Stomach (tissue), 9 donors: ENCODE results near the gene SMARCA4. TPM values are rescaled to one million over a fixed set of nuclear protein-coding genes. Genes with fewer than 3 reads are reported as not detected.
A peak's percentile ranks its signal among the peaks of the same experiment; 100 is the strongest.

ENCODE experiments used
- DNase-seq, 2 donors: peaks; one replicate each; pipeline versions ENCODE4 v3.0.0 to v3.0.0-alpha.2; 2013 to 2019
- H3K27ac ChIP-seq, 5 donors: fragments of 200-600 bp in 4 of 5; sonication (generic) in 4 of 5; one replicate each; pipeline ENCODE4 v1.5.1; 2013 to 2019; ENCODE audit warnings: mild to moderate bottlenecking in 1 of 5, moderate library complexity in 1 of 5
- H3K27me3 ChIP-seq, 3 donors: fragments of 200-600 bp; sonication (generic); one replicate each; pipeline ENCODE4 v1.5.1; 2017 to 2019; ENCODE audit warnings: mixed run types in 1 of 3
- H3K36me3 ChIP-seq, 4 donors: fragments of 200-600 bp; sonication (generic); 1 replicate in 3 of 4; 2 replicates in 1 of 4; pipeline ENCODE4 v1.5.1; 2016 to 2019
- H3K4me1 ChIP-seq, 4 donors: fragments of 200-600 bp; sonication (generic); one replicate each; pipeline ENCODE4 v1.5.1; 2016 to 2019
- H3K4me3 ChIP-seq, 4 donors: fragments of 200-600 bp; sonication (generic) in 3 of 4; one replicate each; pipeline ENCODE4 v1.5.1; 2016 to 2019; ENCODE audit warnings: mild to moderate bottlenecking in 1 of 4
- H3K9me3 ChIP-seq, 4 donors: fragments of 200-600 bp; sonication (generic); one replicate each; pipeline ENCODE4 v1.5.1; 2016 to 2019
- EP300 ChIP-seq: sonication (generic); formaldehyde crosslinking; IDR thresholded peaks from one replicate; pipeline ENCODE4 v1.6.1; 2017; ENCODE audit warnings: antibody characterized with exemption
- POLR2A ChIP-seq, 4 donors: fragments of 450-650 bp; IDR thresholded peaks; one replicate each; pipeline ENCODE4 v1.6.1; 2016; ENCODE audit warnings: antibody characterized with exemption in 4 of 4, control low read depth in 2 of 4, mild to moderate bottlenecking in 1 of 4, moderate library complexity in 1 of 4
- POLR2AphosphoS5 ChIP-seq, 3 donors: sonication (generic); formaldehyde crosslinking; IDR thresholded peaks; one replicate each; pipeline ENCODE4 v1.6.1; 2016; ENCODE audit warnings: antibody characterized with exemption in 3 of 3
- WGBS, 5 donors: extraction: QIAGEN DNeasy Blood & Tissue Kit in 3 of 5; methylation state at CpG; one replicate each; pipeline versions ENCODE4 v1.1.5 to v1.1.7; 2013 to 2018; 5-methylcytosine and 5-hydroxymethylcytosine counted together
- intact Hi-C: fragments of 100-400 bp; cut with DNase I; formaldehyde crosslinking; loops from one replicate; pipeline ENCODE4 v1.15.1; 2023; ENCODE audit warnings: low total_unique reads
- polyA plus RNA-seq, 3 donors: library from polyadenylated mRNA; stranded (reverse); fragments of 200-250 nt; gene quantifications; one replicate each; pipeline ENCODE4 v1.2.3, GENCODE V29; 2013
- total RNA-seq, 5 donors: library from RNA; depleted of rRNA; stranded (reverse); fragments of >200 nt; gene quantifications; one replicate each; pipeline versions ENCODE4 v1.1.0 to v1.2.3, GENCODE V29; 2014 to 2016
- TF ChIP-seq, protein P1 (sequence below), 7 experiments: fragments of 450-650 bp in 4 of 7; fragments of 200-600 bp in 3 of 7; sonication (generic) in 3 of 7; IDR thresholded peaks; one replicate each; pipeline ENCODE4 v1.5.1; 2016 to 2019; ENCODE audit warnings: antibody characterized with exemption in 7 of 7, control low read depth in 2 of 7, mild to moderate bottlenecking in 1 of 7
- donor health status: healthy with polysubstance abuse.
- donor health status: Bipolar disorder and iron deficiency.
- donor health status: healthy.

Gene SMARCA4
- total and polyA plus RNA-seq, 8 donors: 28.6 to 158 (median 60.9) TPM

DNA sequence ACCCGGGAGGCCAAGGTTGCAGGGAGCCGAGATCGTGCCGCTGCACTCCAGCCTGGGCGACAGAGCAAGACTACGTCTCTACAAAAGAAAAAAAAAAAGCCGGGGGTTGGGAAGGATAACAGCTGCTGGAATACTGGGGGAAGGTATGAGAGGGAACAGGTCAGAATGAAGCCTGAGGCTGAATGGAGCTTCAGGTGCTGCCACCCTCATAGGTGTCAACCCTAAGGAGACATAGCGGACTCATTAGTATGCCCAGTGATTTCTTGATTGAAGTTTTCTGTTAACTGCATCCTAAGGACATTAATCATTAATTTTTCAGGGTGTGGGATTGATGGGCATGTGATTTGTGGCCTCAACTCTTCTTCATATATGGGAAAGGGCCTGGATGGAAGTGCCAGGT is 6.0 kb downstream of the SMARCA4 start:
- no peaks in the 10 kb centered on the region for H3K9me3 ChIP-seq
- no peaks in the 10 kb centered on the region for H3K27me3 ChIP-seq
- H3K4me1 ChIP-seq: peaks cover 11 to 73% (median 33%) of the 10 kb centered on the region in 4 donors
- intact Hi-C loops: no loop called here
- H3K4me3 ChIP-seq: no peak overlapping the region
- no peak overlapping the region for H3K27ac ChIP-seq
- no peak for DNase-seq
- no peaks in the 10 kb centered on the region for H3K36me3 ChIP-seq
- 79 to 92% (median 88%) methylated on average over 7 to 8 of the region's 8 CpGs for WGBS, 5 donors
- TF ChIP-seq, protein P1, sequence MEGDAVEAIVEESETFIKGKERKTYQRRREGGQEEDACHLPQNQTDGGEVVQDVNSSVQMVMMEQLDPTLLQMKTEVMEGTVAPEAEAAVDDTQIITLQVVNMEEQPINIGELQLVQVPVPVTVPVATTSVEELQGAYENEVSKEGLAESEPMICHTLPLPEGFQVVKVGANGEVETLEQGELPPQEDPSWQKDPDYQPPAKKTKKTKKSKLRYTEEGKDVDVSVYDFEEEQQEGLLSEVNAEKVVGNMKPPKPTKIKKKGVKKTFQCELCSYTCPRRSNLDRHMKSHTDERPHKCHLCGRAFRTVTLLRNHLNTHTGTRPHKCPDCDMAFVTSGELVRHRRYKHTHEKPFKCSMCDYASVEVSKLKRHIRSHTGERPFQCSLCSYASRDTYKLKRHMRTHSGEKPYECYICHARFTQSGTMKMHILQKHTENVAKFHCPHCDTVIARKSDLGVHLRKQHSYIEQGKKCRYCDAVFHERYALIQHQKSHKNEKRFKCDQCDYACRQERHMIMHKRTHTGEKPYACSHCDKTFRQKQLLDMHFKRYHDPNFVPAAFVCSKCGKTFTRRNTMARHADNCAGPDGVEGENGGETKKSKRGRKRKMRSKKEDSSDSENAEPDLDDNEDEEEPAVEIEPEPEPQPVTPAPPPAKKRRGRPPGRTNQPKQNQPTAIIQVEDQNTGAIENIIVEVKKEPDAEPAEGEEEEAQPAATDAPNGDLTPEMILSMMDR (IDR thresholded peaks at IDR 0.05): no peak

DNA sequence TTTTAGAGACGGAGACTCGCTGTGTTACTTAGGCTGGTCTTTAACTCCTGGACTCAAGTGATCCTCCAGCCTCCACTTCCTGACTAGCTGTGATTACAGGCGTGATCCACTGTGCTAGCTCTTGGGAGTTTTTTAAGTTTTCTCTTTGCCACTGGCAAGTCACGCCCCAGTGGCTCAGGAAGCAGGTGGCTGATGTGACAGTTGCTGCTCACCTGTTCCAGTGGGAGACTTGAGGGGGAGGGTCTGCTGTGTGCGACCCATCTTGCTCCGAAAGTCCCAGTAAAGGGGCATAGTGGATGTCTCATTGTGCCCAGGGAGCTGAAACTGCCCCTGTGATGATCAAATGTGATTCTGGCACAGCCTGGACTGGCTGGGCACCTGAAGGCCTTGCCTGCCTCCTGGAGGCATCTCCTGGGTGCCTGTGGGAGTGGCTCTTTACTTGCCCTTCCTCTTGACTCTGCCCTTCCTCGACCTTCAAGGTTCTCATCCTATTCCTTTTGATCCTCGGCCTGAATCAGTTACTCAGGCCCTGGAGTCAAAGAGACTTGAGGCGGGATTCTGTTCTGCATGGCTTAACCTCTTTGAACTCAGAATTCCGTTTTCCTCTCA is 7.8 kb downstream of the SMARCA4 start:
- Histone ChIP-seq H3K27ac (peak overlapping the region in 2 of 5 donors; percentile 28 to 42), H3K36me3 (no peaks in the 10 kb centered on the region), H3K27me3 (no peaks in the 10 kb centered on the region), H3K4me3 (no peak overlapping the region), H3K4me1 (peaks cover 0 to 55% (median 15%) of the 10 kb centered on the region in 4 donors), H3K9me3 (no peaks in the 10 kb centered on the region)
- DNase-seq: no peak
- intact Hi-C loops: no loop called here
- TF ChIP-seq POLR2AphosphoS5 (IDR thresholded peaks at IDR 0.05): no peak
- TF ChIP-seq, protein P1 (IDR thresholded peaks at IDR 0.05): no peak
- no peak for TF ChIP-seq EP300
- TF ChIP-seq POLR2A (IDR thresholded peaks at IDR 0.05): no peak
- 54 to 70% (median 60%) methylated on average over 8 to 10 of the region's 10 CpGs for WGBS, 5 donors

DNA sequence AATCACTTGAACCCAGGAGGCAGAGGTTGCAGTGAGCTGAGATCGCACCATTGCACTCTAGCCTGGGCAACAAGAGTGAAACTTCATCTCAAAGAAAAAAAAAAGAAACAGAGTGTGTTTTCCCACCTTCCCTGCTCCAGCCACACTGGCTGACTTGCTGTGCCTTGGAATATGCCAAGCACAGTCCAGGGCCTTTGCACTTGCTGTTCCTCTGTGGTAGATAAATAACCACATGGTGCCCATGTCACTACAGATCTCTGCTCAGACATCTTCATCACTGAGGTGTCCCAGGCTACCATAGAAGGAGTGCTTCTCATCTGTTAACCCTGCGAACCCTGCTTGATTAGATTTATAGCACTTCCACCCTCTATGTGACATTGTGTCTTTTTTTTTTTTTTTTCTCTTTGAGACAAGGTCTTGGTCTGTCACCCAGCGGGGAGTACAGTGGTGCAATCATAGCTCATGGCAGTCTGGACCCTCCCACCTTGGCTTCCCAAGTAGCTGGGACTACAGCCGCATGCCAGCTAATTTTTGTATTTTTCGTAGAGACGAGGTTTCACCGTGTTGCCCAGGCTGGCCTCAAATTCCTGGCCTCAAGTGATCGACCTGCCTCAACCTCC is 10.4 kb downstream of the SMARCA4 start:
- TF ChIP-seq, protein P1 (IDR thresholded peaks at IDR 0.05): no peak
- TF ChIP-seq POLR2A (IDR thresholded peaks at IDR 0.05): no peak
- no peak for TF ChIP-seq EP300
- no peak for TF ChIP-seq POLR2AphosphoS5 (IDR thresholded peaks at IDR 0.05)
- DNase-seq: no peak
- 86 to 97% (median 96%) methylated on average over 8 of the region's 8 CpGs for whole genome bisulfite sequencing, 5 donors
- peaks cover 10 to 48% (median 24%) of the 10 kb centered on the region in 4 donors for H3K4me1 ChIP-seq
- no peak overlapping the region for H3K4me3 ChIP-seq
- H3K27ac ChIP-seq: no peak overlapping the region
- H3K9me3 ChIP-seq: no peaks in the 10 kb centered on the region
- no peaks in the 10 kb centered on the region for H3K36me3 ChIP-seq
- intact Hi-C loops: no loop called here
- no peaks in the 10 kb centered on the region for H3K27me3 ChIP-seq

DNA sequence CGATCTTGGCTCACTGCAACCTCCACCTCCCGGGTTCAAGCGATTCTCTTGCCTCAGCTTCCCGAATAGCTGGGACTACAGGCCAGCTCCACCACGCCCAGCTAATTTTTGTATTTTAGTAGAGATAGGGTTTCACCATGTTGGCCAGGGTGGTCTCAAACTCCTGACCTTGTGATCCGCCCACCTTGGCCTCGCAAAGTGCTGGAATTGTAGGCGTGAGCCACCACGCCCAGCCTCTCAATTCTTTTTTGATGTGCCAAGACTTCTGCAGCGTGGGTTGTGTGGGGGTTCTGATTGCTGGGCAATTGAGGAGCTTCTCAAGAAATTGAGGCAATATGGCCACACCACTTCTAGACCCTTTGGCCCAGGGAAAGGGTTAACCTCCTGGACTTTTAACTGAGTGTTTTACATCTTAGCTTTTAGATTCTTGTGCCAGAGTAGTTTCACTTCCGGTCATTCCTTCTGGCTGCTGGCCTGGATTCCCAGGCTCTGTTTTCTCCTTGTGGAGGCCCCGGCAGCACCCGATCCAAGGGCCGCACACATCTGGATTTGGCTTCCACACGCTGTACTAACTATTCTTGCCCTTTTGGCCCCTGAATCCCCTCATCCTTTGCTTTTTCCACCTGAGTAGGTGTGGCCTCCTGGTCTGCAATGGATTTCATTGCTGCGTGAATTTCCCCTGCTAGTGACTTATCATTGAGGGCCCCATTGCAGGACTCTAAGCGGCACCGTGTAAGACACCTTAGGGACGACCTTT is 14.7 kb downstream of the SMARCA4 start:
- intact Hi-C loops: no loop called here
- TF ChIP-seq POLR2AphosphoS5 (IDR thresholded peaks at IDR 0.05): peak in 1 of 3 donors; percentile 11
- TF ChIP-seq, protein P1 (IDR thresholded peaks at IDR 0.05): no peak
- WGBS, 5 donors: 44 to 57% (median 46%) methylated on average over 19 of the region's 19 CpGs
- Histone ChIP-seq H3K4me1 (peaks cover 24 to 43% (median 32%) of the 10 kb centered on the region in 4 donors), H3K27ac (peak overlapping the region; percentile 58 to 80 (median 76)), H3K27me3 (no peaks in the 10 kb centered on the region), H3K4me3 (peak overlapping the region; percentile 6 to 27 (median 8)), H3K9me3 (no peaks in the 10 kb centered on the region), H3K36me3 (no peaks in the 10 kb centered on the region)
- DNase-seq: peak; percentile 67 to 87
